NCI-H146 (cell line): ENCODE measurements around the gene TNFRSF18.
"Not testable (repeated sequence)": the region's sequence is repeated elsewhere in the genome, so short reads cannot be mapped to it uniquely, and the experiment has no call there.

Experiments
- DNase-seq: peaks from one replicate; lab custom pipeline; 2025; lab: John Stamatoyannopoulos, UW

Gene TNFRSF18

DNA sequence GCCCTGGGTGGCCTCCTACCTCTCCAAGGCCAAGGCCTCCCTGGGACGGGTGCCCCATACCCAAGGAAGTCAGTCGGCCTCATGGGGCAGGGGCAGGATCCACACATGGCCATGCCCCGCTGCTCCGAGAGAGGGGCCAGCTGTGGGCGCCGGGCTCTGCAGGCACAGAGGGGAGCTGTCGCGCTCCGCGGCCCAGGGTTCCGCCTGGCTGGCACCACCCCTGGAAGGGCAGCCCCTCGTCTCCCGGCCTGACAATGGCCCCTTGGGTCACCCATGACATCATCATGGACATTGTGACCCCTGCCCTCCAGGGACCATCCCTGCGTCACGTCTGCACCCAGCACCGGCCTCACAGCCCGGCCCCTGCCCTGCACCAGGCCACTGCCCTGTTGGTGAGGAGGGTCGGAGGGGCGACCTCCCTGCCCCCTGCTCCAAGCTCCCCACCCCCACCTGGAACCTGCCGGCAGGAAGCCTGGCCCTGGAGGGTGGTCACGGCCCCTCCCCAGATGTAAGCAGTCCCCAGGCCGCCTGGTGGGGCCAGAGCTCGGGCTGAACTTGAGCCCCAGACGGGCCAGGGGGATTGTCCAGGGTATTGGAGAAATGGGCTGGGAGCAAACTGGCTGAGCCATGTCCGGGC, 26.9 kb downstream of the TNFRSF18 start:
- DNase-seq, result no peak

GRCh38 chr1:1178794-1179331, 27.5 kb downstream of the TNFRSF18 start:
- DNase-seq, result no peak

GRCh38 chr1:1177452-1178206, 28.8 kb downstream of the TNFRSF18 start:
- no peak for DNase-seq

DNA sequence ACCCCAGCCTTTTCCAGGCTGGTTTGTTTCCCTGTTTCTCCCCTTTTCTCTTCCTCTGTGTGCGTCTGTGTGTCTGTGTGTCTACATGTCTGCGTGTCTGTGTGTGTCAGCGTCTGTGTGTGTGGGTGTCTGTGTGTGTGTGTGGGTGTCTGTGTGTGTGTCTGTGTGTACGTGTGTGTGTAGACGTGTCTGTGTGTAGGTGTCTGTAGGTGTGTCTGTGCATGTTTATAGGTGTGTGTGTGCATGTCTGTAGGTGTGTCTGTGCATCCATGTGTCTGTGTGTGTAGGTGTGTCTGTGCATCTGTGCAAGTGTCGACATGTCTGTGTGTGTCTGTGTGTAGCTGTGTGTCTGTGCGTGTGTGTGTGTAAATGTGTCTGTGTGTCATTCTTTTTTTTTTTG, 29.5 kb downstream of the TNFRSF18 start:
- no peak for DNase-seq

DNA sequence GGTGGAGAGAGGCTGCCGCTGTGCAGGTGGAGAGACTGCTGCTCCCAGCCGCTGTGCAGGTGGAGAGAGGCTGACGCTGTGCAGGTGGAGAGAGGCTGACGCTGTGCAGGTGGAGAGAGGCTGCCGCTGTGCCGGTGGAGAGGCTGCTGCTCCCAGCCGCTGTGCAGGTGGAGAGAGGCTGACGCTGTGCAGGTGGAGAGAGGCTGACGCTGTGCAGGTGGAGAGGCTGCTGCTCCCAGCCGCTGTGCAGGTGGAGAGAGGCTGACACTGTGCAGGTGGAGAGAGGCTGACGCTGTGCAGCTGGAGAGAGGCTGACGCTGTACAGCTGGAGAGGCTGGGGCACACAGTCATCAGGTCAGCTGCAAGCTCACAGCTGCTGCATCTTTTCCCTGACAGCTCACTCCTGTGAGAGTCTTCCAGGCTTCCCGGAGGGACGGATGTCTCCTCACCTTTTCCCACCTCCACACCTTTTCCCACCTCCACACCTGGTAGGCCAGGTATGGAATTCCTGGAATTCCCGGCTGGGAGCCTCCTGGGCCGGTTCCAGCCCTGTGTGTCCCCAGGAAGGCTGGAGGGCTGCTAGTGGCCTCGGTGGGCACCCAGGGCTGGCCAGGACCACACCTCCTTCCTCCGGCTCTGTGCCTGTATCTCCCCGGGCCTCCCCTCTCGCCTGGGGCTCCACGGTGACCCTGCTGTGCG, 30.2 kb downstream of the TNFRSF18 start:
- not testable (repeated sequence) for DNase-seq

DNA sequence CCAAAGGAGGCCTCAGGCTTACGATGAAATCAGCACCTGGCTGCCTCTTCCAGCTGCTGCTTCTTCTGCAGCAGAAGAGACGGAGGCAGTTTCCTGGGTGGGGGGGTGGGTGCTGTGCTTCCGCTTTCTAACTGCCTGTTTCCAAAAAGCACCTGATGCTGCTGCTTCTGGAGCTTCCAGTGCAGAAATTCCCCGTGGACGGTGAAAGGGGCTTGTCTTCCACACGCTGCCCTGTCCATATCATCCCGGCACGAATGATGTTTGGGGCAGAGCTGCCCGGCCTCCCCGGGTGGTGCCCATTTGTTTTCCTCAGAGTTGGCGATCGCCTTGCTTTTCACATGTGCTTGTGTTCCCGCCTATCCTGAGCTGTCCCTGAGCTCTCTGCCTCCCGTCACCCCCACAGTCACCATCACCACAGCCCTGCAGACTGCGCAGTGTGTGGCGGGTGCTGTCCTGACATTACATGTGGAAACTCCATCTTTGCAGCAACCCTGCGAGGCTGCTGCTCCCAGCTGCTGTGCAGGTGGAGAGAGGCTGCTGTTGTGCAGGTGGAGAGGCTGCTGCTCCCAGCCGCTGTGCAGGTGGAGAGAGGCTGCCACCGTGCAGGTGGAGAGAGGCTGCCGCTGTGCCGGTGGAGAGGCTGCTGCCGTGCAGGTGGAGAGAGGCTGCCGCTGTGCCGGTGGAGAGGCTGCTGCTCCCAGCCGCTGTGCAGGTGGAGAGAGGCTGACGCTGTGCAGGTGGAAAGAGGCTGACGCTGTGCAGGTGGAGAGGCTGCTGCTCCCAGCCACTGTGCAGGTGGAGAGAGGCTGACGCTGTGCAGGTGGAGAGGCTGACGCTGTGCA, 30.9 kb downstream of the TNFRSF18 start:
- DNase-seq, result no peak

GRCh38 chr1:1173793-1174415, 32.5 kb downstream of the TNFRSF18 start, which contains the start of gene TTLL10:
Gene TTLL10 (plus strand): TSS chr1:1173880. CDS start chr1:1179216, 5,336 bp downstream.
- DNase-seq, result no peak

- DNase-seq, result no peak
Observed at GRCh38 chr1:1173061-1173792, 33.2 kb downstream of the TNFRSF18 start.

DNA sequence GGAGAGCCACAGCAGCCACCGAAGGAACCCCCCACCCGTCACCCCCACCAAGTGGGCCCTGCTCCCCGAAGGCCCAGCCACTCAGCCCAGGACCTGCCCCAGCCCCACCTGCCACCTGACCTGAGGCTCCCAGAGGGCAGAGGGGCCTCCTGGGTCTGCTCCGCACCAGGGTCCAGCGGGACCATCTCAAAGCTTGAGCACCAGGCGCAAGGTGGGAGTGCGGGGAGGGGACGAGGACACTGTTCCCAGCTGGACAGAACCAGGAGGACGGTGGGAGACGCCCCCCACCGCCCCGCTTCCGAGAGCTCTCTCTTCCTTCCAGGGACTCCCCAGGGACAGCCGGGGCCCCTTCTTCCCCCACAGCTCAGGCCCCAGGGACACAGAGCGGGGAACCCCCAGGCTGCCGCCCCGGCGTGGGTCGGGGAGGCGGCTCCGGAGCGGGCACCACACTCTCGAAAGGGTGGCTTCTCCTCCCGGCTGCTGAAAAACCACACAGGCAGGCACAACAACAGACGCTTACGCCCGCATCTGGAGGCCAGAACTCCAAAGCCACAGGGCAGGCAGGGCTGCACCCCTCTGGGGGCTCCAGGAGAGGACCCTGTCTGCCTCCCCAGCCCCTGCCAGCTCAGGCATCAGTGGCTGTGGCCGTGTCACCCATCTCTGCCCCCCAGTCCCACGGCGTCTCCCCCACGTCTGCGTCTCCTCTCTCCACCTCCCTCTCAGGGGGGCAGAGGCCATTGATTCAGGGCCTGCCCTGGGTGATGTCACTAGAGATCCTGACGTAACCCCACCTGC, 34.6 kb downstream of the TNFRSF18 start:
- DNase-seq, result no peak

GRCh38 chr1:1171161-1171545, 35.2 kb downstream of the TNFRSF18 start:
- DNase-seq, result no peak

DNA sequence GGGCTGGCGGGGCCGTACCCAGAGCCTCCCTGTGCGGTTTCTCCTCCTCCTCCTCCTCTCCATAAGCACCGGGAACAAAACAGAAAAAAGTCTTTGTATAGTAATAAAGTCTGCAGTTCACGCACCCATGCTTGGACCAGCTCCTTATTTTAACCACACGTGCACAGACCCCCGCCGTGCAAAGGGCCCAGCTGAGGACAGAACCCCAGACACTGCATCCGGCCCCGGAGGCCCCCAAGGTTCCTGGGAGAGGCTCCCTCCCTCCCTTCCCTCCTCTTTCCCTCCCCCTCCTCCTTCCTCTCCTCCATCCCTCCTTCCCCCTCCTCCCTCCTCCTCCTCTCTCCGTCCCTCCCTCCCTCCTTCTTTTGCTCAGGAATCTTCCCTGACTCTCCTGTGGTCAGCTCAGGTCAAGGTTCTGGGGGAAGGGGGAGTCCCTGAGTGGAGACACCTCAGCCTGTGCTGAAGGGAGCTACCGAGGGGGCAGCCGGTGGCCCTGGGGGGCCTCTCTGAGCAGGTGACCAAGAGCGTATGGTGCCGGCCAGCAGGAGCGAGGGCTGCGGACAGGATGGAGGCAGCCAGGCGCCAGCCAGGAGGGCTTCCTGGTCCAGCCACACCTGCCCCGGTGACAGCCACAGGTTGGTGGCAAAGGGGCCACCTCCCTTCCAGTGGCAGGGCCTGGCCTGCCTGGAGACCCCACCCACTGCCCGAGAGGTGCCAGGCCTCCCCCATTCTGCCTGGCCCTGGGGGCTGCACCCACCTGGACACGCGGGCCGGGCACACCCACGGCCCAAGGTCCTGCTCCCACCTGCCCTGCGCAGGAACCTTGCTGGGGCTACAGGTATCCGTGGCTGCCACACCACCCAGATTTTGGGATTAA, 35.9 kb downstream of the TNFRSF18 start:
- DNase-seq, result no peak

- DNase-seq, result no peak
Observed at GRCh38 chr1:1169429-1170214, 36.8 kb downstream of the TNFRSF18 start.

GRCh38 chr1:1168451-1169411, 37.7 kb downstream of the TNFRSF18 start:
- DNase-seq, result no peak

DNA sequence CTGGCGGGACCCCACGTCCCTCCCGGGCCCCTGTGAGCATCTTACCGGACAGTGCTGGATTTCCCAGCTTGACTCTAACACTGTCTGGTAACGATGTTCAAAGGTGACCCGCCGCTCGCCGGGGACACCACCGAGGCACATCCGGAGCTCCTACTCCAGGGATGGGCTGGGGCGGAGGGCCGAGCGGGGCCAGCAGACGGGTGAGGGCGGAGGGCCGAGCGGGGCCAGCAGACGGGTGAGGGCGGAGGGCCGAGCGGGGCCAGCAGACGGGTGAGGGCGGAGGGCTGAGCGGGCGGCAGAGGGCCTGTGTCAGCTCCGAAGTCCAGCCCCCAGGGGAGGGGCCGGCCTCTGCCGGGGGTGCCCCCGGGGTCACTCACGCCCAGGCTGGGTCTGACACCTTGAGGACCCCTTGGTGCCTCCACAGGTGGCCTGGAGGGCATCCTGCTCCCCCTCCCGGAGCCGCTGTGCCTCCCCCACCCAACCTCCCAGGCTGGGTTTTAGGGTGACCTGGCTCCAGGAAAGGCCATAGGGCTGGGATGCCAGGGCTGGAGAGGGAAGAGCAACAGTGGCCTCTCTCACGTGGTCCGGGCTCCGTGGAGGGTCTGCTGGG, 38.4 kb downstream of the TNFRSF18 start:
- DNase-seq, result no peak

DNA sequence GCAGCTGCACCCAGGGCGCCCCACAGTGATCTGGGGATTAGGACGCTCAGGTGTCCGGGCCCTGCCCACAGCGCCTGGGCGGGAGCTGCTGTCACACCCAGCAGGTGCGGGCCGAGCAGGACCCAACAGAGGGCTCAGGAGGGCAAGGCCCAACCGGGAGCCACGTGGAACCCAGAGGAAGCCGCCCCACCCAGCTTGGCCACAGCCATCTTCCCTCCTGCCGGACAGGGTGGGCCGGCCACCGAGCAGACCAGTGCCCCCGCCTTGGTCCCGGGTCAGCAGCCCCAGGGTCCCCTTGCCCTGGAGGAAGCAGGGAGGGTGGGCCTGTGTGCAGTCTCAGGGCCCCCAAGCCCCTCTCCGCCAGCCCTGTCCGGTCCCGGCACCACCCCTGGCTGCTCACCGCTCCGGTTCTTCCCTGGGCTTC, 39.0 kb downstream of the TNFRSF18 start:
- DNase-seq, result no peak

- no peak for DNase-seq
Observed at GRCh38 chr1:1166642-1167397, 39.6 kb downstream of the TNFRSF18 start.
